ENCODE measurements around the gene GOLPH3. TPM values are rescaled to one million over a fixed set of nuclear protein-coding genes. Genes with fewer than 3 reads are reported as not detected.

GOLPH3 gene
- total RNA-seq, 1 donor from 2014 or later, result 48.3 TPM

DNA sequence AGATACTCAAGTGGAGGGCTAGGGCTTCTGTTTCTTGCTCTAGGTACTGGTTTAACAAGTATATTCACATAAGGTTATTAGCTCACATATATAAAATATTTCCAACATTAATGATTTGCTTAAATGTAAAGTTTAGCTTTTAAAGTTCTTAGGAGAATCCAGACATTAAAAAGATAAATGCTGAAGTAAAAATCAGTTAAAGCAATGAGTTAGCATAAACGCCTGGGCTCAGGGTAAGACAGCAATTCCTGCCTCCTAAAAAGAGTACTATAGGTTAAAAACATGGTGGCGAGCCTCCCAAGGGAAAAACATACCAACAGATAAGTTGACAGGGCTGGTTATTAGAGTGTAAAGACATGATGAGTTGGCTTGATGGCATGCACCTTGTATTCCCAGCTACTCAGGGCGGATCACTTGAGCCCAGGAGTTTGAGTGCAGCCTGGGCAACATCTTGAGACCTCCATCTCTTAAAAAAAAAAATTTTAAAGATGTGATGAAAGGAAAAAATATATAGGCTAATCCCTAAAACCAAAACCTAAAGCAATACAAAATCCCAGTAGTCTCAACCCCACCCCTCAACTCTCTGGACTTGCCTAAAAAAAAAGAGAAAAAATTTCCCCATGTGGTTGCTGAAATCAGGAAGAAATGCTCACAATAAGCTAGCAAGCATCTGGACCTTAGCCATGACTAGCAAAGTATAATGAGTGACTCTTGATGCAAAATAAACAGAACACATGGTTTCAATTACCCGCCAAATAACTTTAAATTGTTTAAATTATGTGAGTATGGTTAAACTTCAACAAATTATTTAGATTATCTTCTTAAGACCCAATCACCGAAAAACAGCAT is 3.6 kb downstream of the GOLPH3 start:
- no peak for ATAC-seq

- no peak for ATAC-seq
These were observed 5.6 kb downstream of the GOLPH3 start for GRCh38 chr5:32168460-32169033.

- ATAC-seq, result no peak
These were observed 8.5 kb downstream of the GOLPH3 start for GRCh38 chr5:32165597-32165996.

DNA sequence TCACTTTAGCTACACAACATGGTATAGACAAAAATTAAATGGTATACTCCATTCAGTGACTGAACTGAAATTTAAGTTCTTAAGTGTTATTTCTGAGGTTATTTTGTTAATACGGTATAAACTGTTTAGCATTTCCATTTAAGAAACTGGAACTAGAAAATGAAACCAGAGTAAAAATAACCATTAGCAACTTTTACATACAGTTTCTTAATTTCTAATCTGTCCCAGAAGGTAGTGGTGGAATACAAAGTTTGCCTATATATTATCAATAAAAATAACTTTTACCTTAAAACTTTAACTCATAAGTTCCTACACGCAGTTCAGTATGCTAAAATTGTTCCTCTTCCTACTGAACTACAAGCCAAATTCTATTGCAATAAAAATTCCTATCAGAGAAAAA is 10.3 kb downstream of the GOLPH3 start:
- no peak for ATAC-seq

- ATAC-seq, result no peak
These were observed 11.1 kb downstream of the GOLPH3 start for GRCh38 chr5:32163053-32163452.

- no peak for ATAC-seq
These were observed 13.9 kb downstream of the GOLPH3 start for GRCh38 chr5:32160228-32160627.

DNA sequence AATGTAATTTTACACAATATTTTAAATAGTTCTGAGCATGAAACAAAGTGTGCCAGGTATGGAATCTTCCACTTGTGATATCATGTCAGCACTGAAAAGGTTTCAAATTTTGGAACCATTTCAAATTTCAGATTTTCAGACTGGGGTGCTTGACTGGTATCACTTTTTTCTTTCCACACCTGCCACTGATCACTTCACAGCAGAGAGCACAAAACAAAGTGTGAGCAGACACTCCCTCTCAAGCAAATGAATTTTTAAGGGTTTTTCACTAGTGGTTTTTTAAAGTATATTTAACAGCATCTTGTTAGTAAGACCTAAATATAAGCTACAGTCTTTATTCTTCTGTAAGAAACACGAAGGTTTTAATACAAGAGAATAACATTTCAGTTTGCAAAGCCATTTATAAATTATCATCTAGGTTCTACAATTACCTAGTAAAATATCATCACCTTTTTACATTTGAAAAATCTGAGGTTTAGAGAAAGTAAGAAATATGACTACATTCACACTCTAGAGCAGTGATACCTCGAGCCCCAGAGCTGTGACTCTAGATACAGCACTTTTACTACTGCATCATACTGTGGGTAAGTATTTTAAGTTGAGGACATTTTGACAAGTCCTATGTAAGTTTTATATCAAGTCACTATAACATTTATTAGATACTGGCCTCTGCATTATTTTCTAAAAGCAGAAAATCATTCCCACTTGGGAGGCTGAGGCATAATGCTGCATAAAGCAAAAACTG is 14.6 kb downstream of the GOLPH3 start:
- ATAC-seq, result no peak

GRCh38 chr5:32158679-32158975 is 15.5 kb downstream of the GOLPH3 start:
- no peak for ATAC-seq

DNA sequence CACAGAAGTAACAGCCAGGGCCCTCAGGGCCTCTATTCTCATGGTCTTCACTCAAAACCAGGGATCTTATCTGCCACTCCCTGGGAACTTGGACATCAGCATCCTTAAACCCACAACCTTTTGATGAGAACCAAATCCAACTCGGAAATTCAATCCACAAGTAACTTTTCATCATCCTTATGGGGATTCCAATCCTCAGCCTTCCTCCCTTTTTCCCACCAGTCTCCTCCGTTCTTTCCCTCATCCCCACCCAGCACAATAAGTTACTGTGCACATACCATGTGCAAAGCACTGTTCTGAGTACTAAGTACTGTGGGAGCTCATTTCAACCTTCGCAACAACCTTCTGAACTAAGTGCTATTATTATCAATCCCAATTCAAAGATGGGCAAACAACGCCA is 17.0 kb downstream of the GOLPH3 start:
- no peak for ATAC-seq

DNA sequence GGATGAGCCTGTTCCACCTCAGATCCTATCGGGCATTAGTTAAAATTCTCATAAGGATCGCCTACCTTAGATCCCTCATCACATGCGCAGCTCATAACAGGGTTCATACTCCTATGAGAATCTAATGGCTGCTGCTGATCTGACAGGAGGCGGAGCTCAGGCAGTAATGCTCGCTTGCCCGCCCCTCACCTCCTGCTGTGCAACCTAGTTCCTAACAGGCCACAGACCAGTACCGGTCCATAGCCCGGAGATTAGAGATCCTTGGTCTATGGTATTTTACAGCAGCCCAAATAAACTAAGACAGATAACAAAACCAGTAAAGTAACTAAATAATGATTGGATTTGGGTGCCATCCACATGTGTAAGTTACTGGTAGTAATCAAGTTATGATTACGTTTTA is 17.5 kb downstream of the GOLPH3 start:
- no peak for ATAC-seq

- ATAC-seq, result no peak
These were observed 18.9 kb downstream of the GOLPH3 start for GRCh38 chr5:32155211-32155610.

GRCh38 chr5:32153723-32154122 is 20.4 kb downstream of the GOLPH3 start:
- ATAC-seq, result no peak

- no peak for ATAC-seq
These were observed 22.9 kb downstream of the GOLPH3 start for GRCh38 chr5:32151198-32151597.

DNA sequence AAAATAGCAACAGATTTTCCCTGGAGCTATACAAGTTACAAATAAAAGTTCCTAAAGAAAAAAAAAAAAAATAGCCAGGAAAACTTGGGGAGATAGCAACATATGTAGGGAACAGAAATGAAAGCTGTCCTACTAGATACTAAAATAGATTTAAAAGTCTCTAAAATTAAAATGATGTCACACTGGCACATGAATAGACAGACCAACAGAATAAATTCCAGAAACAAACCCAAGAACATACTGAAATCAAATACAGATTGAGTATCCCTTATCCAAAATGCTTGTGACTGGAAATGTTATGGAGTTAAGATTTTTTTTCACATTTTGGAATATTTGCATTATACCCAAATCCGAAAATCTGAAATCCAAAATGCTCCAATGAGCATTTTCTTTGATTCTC is 23.8 kb downstream of the GOLPH3 start:
- ATAC-seq, result no peak

GRCh38 chr5:32147959-32148358 is 26.2 kb downstream of the GOLPH3 start:
- ATAC-seq, result no peak

- no peak for ATAC-seq
These were observed 26.9 kb downstream of the GOLPH3 start for GRCh38 chr5:32147236-32147635.

DNA sequence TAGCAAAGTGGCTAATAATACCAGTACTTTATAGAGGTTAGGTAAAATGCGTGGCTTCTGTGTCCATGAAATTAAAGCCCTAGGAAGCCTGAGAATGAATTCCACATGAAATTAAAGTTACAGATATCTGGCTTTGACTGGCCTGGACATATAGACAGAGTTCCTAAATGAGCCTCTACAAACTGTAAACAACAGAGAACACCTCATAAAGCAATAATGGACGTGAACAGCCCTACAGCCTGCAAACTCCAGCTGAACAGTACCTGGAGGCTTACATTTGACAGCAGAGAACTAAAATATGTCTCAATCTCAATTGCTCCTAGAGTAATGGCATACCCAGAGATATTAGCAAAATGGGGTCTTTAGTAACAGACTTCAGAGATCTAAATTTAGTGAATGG is 28.7 kb downstream of the GOLPH3 start:
- ATAC-seq, result no peak

DNA sequence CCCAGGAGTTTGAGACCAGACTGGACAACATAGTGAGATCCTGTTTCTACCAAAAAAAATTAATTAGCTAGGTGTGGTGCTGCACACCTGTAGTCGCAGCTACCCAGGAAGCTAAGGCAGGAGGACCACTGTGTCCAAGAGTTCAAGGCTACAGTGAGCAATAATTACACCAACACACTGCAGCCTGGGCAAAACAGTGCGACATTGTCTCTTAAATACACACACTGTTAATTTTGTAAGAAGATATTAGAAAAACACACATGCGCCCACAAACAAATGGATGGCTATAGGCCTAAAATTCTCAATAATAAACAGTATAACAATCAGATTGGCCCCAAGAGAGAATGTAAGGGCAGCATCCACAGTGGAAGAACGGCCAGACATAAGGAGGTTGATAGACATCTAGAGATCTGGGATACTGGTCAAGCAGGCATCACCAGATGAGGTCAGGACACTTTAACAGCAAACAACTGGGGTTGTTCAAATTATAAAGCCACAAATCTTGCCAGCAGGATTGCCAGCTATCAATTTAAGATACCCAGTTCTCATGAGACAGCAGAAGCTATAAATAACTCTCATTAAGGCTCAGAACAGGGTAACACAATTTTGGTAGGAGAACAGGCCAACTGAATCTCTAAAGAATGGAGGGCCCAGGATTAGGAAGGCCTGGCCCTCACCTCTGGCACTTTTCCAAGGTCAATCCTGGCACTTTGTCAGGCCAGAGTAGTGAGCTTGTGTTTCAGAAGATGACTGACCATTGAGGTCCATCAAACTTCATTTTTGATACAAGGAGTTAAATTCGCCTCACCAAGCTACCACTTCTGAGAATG is 29.5 kb downstream of the GOLPH3 start:
- no peak for ATAC-seq

DNA sequence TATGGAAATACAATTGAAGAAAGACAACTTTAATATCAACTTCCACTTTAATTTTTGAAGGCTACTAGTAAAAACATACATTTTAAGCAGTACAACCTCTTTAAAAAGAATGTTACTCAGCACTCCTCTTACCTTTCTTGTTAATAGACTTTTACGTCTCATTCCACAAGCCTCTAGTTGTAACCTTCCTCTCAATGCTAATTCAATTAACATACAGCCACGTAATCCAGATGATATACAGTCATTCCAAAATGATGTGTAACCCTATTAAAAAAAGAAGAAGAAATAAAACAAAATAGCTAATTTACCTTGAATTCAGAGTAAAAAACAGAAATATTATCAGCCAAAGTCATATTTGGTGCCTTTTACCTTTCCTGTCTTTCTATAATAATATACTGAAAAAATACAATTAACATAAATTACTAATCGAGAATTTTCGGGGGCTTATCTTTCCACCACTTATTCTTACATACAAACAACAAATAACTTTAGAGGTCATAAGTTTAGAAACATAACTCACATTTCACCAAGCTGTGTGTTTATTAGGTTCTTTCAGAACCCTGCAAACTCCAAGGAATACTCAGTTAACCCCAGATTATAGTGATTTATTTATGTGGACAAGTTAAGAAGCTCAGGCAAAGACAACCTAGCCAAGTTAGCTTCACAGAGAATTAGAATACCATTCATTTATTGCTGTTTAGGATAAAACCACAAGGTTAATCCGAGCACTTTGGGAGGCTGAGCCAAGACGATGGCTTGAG is 30.3 kb downstream of the GOLPH3 start:
- ATAC-seq, result no peak

DNA sequence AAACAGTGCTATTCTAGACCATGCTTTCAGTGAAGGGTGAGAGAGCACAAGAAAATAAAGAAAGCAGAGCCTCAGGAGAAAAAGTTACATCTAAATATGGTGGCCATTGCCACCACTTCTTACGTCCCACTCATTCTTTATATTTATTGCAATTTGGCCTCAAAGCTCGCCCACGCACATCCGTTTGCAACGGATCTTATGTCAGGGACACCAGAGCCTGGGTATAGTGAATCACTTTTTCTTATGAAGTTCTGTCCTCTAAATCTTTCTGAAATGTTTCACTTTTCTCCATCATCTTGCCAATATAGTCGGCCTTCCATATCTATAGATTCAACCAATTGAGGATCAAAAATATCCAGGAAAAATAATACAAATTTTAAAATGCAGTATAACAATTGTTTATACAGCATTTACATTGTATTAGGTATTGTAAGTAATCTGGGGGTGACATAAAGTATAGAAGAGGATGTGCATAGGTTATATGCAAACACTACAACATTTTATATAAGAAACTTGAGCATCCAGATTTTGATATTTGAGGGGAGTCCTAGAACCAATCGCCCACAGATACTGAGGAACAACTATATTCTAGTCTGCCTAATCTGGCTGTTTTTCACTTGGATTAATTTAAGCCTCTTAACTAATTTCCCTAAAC is 35.2 kb downstream of the GOLPH3 start:
- ATAC-seq, result no peak

DNA sequence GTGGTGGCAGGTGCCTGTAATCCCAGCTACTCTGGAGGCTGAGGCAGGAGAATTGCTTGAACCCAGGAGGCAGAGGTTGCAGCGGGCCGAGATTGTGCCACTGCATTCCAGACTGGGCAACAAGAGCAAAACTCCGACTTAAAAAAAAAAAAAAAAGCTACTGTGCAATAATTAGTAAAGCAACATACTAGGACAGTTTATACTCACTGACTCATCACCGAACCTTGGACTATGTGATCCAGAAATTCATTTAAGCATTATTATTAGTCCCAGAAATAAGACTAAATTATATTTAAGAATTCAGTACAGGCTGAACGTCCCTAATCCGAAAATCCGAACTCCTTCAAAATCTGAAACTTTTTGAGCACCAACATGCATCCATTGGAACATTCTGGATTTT is 37.8 kb downstream of the GOLPH3 start:
- no peak for ATAC-seq

GRCh38 chr5:32135086-32135485 is 39.0 kb downstream of the GOLPH3 start:
- no peak for ATAC-seq

Measured in esophagus mucosa (tissue), 1 donor.